HG02840 (cell line): Measurements from ENCODE around the gene GUCA2B.

Experiments
- ATAC-seq: cut with Tn5 transposase; IDR thresholded peaks from one replicate; pipeline ENCODE4 v1.9.1; 2021; ENCODE audit warnings: mild to moderate bottlenecking, moderate library complexity, moderate number of reproducible peaks; ENCODE audit not compliant: unreplicated experiment, low FRiP score

The GUCA2B gene

DNA sequence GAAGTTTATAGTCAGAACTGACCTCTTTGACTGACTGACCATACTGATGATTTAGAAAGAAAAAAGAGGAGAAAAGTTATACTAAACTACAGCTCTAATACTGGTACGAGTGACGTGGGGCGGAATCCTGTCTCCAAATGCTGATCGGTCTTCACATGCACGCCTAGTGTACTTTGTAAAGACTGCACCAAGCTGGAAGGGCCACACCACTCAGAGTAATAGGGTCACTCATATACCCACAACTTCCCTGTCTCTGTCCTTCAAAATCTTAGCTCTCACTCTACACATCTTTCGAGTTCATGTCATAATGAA, 30.7 kb downstream of the GUCA2B start:
- no peak for ATAC-seq

DNA sequence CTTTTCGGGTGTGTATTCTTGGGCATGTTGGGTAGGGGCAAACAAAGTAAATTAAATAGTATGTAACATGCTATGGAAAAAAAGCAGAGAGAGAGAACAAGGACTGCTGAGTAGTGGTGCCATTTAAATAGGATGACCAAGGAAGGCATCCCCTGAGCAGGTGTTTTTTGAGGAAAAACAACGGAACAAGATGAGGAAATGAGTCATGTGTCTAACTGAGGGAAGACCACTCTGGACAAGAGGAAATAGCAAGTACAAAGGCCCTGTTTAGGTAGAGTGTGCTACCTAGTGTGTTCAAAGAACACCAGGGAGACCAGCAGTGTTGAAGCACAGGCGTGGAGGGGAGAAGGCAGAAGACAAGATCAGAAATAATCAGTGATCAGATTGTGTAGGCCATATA, 31.4 kb downstream of the GUCA2B start:
- no peak for ATAC-seq

DNA sequence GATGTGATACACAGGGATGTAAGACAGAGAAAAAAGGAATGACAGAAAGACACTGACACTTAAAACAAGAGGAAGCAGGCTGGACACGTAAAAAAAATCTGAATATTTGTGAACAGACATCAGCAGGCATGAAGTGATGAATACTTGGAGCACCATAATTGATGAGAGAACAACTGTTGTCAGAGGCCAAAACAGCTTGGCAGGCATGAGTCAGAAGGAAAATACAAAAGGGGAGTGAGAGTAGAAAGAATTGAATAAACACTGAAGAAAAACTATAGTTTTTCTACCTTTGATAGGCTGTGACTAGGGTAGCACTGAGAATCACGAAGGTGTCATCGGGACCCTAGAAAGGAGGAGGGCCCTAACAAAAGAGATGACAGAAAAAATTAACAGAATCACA, 32.9 kb downstream of the GUCA2B start:
- ATAC-seq: no peak

DNA sequence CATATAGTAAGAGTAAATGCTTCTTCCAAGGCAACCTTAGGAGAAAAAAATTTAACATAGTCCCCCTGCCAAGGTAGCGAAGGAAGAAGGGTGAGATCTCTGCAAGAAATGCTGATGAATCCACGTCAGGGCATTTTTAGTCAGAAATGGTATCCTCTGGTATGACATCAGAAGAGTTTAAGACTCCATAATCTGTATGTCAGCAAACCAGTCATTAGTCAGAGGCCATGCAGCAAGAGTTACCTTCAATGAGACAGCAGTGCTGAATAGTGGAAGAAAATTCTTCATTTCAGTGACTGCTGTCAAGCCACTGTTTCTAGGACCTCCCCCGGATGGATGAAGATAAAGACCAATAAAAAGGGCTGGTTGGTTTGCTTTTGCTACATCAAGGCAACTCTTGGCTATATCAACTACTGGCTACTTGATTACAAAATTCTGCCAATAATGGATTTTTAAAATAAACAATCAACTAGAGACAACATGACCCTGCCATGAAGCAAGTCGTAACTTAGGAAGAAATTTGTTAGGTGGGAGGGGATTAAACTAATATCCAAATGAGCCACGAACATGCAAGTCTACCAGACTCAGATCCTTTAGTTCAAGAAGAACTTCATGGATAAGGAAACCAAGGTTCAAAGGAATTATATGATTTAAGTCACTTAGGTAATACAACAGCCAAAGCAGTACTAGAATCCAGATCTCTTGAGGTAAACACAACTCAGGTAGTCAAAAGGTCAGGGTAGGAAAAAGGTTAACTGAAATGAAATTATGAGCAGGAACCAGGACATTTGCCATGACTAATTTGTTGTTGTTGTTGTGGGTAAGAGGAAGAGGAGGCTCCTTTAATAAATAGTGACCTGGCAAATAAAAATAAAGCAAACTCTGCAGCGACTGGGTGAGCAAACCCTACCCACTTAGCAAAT, 37.0 kb downstream of the GUCA2B start:
- no peak for ATAC-seq

DNA sequence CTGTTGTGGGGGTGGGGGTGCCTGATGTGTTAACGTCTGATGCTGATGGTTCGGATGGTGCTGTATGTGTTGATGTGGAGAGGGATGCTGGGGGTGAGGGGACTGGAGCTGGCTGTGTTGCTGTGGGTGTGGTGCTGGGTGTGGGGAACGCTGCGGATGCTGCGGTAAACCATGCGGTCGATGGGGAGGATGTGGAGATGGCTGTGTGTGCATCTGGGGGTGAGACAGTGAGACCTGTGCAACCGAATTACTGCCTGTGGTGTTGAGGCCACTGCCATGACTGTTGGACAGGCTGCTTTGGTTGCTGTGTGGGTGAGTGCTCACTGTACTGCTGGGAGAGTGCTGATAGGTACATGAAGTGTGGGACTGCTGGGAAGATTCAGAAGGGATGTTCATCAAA, 38.1 kb downstream of the GUCA2B start:
- ATAC-seq: no peak

DNA sequence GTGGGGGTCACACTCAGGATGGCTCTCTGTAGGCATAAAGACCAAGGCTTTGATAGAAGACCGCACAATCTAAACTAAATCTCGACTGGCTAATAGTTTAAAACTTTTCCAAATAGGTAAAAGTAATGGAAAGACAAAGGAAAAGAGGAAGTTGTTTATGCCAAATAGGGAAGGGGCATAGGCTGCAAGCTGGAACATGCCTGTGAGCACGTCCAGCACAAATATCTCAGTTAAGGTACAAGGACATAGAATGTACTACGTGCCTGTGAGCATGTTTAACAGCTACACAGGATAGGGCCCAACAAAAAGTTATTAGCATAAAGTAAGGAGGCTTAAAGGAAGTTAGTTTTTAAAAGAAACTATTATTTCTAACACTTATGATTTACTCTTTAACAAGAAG, 38.9 kb downstream of the GUCA2B start:
- no peak for ATAC-seq

DNA sequence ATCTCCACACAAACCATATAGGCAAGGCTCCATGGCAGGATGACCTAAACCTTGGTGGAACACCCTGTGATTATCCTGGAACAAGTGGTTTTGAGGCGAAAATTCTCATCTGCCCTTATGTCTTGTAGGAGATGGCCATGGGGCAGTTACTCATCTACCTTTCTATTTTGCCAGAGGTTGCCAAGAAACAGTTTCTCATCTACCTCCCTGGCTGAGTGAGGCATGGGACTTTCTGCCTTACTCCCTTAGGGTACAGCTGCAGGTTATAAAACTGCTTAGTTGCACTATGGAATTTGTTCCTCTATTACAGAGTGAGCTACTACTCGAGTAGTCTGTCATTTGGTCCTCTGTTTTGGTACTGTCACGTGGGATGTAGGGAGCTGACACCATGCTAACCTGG, 42.6 kb downstream of the GUCA2B start:
- ATAC-seq: no peak

DNA sequence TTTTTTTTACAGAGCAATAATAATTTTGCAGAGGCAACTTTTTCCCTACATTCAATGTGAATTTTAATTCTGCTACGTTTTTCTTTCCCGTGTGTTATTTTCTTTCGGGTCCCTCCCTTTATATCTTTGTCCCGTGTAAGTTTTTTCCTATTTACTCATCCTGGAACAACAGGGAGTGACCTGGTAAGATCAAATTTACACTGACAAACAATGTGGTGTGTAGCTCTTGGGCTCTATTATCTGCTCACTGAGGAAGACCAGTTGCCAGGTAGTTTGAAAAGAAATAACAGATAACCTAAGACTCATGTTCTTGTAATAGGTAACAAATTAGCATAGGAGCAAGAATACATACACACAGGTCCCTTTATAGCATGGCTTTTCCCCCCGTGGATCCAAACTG, 45.0 kb downstream of the GUCA2B start:
- ATAC-seq: no peak

DNA sequence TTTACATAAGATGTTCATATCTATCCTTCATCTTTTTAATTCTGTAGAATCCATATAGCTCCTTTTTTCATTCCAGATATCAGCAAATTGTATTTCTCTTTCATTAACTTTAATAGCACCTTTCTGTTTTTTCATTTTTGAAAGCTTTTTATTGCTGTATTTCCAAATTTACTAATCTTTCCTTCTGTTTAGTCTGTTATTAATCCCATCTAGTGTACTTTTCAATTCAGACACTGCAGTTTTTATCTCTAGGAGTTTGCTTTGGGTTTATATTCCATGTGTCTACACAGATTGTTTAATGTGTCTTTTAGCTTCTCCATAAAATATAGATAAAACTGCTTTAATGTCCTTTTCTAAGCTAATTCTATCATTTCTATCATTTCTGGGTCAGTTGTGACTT, 48.8 kb downstream of the GUCA2B start:
- no peak for ATAC-seq
